SK-N-SH (cell line): ENCODE results near the gene CPEB2. TPM values are rescaled to one million over a fixed set of nuclear protein-coding genes. Genes with fewer than 3 reads are reported as not detected.

Experiments used
- CTCF ChIA-PET: fragments of 300-600, 350-600 bp; formaldehyde crosslinking; extraction: SDS; loops from one replicate; lab custom pipeline; 2021; lab: Yijun Ruan, JAX
- POLR2A ChIA-PET: fragments of 350-600 bp; sonication (Branson Sonifier 250); formaldehyde crosslinking; extraction: SDS; loops from one replicate; lab custom pipeline; 2020; ENCODE audit warnings: antibody characterized with exemption, inconsistent platforms; lab: Yijun Ruan, JAX
- DNase-seq: peaks from one replicate; pipeline ENCODE4 v3.0.0; 2012
- H2AFZ ChIP-seq: fragments of 200-600 bp; sonication (generic); 2 replicates; pipeline ENCODE4 v1.8.1; 2016; ENCODE audit warnings: antibody characterized with exemption, mild to moderate bottlenecking, low read depth
- H3F3A ChIP-seq: fragments of 200-600 bp; sonication (generic); replicated peaks from 2 replicates; pipeline ENCODE3; 2016; ENCODE audit warnings: antibody characterized with exemption, mild to moderate bottlenecking; ENCODE audit not compliant: insufficient read depth
- H3K27ac ChIP-seq, 2 experiments: fragments of 200-500 bp in 1 of 2; fragments of 200-600 bp in 1 of 2; sonication (Bioruptor generic) in 1 of 2; sonication (generic), shearing (Covaris generic) in 1 of 2; 2 replicates each; pipeline versions ENCODE4 v1.5.1 to v1.6.1; 2014 to 2016; ENCODE audit warnings: low read depth in 2 of 2, inconsistent platforms in 1 of 2, low read length in 1 of 2, mild to moderate bottlenecking in 1 of 2, mixed read lengths in 1 of 2
- H3K27me3 ChIP-seq: fragments of 200-600 bp; sonication (generic), shearing (Covaris generic); 2 replicates; pipeline ENCODE4 v1.6.1; 2016; ENCODE audit warnings: mixed run types; ENCODE audit not compliant: insufficient read depth
- H3K36me3 ChIP-seq, 2 experiments: fragments of 200-500 bp in 1 of 2; fragments of 200-600 bp in 1 of 2; sonication (Bioruptor generic) in 1 of 2; sonication (generic) in 1 of 2; replicated peaks in 1 of 2; 2 replicates each; pipeline versions ENCODE3 to v1.5.1; 2014 to 2016; ENCODE audit warnings: low read length in 1 of 2, mild to moderate bottlenecking in 1 of 2; ENCODE audit not compliant: insufficient read depth in 2 of 2, control insufficient read depth in 1 of 2
- H3K4me1 ChIP-seq, 2 experiments: fragments of 200-500 bp in 1 of 2; fragments of 200-600 bp in 1 of 2; sonication (Bioruptor generic) in 1 of 2; sonication (generic), shearing (Covaris generic) in 1 of 2; 2 replicates each; pipeline versions ENCODE4 v1.5.1 to v1.6.1; 2014 to 2016; ENCODE audit warnings: low read depth in 1 of 2, low read length in 1 of 2, mixed run types in 1 of 2; ENCODE audit not compliant: insufficient read depth in 2 of 2, control insufficient read depth in 1 of 2
- H3K4me2 ChIP-seq: fragments of 200-600 bp; sonication (generic), shearing (Covaris generic); 2 replicates; pipeline ENCODE4 v1.6.1; 2017; ENCODE audit warnings: mixed run types
- H3K4me3 ChIP-seq, 2 experiments: fragments of 200-500 bp in 1 of 2; fragments of 200-600 bp in 1 of 2; sonication (Bioruptor generic) in 1 of 2; sonication (generic), shearing (Covaris generic) in 1 of 2; 2 replicates each; pipeline versions ENCODE4 v1.5.1 to v1.8.1; 2014 to 2016; ENCODE audit warnings: low read depth in 2 of 2, inconsistent platforms in 1 of 2, low read length in 1 of 2, mild to moderate bottlenecking in 1 of 2, mixed read lengths in 1 of 2, moderate library complexity in 1 of 2
- H3K79me2 ChIP-seq: fragments of 200-600 bp; sonication (generic); 2 replicates; pipeline ENCODE4 v1.8.1; 2017; ENCODE audit warnings: mild to moderate bottlenecking; ENCODE audit not compliant: insufficient read depth
- H3K9ac ChIP-seq: fragments of 200-600 bp; sonication (generic); 2 replicates; pipeline ENCODE4 v1.6.1; 2017; ENCODE audit warnings: mixed run types
- H3K9me2 ChIP-seq: fragments of 200-600 bp; sonication (generic); 2 replicates; pipeline ENCODE4 v1.6.1; 2017; ENCODE audit warnings: mixed run types
- H3K9me3 ChIP-seq: fragments of 200-600 bp; sonication (generic); 2 replicates; pipeline ENCODE4 v1.6.1; 2017; ENCODE audit warnings: mixed run types, mild to moderate bottlenecking, moderate library complexity
- H4K20me1 ChIP-seq: fragments of 200-600 bp; sonication (generic); 2 replicates; pipeline ENCODE4 v1.6.1; 2017; ENCODE audit warnings: mild to moderate bottlenecking, mixed run types; ENCODE audit not compliant: insufficient read depth
- ELF1 ChIP-seq: IDR thresholded peaks from 2 replicates; pipeline ENCODE4 v1.4.0; 2012
- EZH2phosphoT487 ChIP-seq: fragments of 200-600 bp; sonication (generic); IDR thresholded peaks from 2 replicates; pipeline ENCODE4 v1.6.1; 2017; ENCODE audit warnings: low read depth, mixed run types, mild to moderate bottlenecking, antibody characterized with exemption, moderate library complexity, borderline replicate concordance
- FOSL2 ChIP-seq: IDR thresholded peaks from 2 replicates; pipeline ENCODE4 v1.4.0; 2012; ENCODE audit warnings: low read depth, mild to moderate bottlenecking, moderate library complexity, borderline replicate concordance
- FOXJ3 ChIP-seq: sonication (generic); formaldehyde crosslinking; IDR thresholded peaks from 2 replicates; pipeline ENCODE4 v1.5.1; 2020; ENCODE audit warnings: mild to moderate bottlenecking, missing genetic modification reagents
- FOXM1 ChIP-seq: IDR thresholded peaks from 2 replicates; pipeline ENCODE4 v1.4.0; 2012; ENCODE audit warnings: low read depth, mild to moderate bottlenecking
- GABPA ChIP-seq: IDR thresholded peaks from 2 replicates; pipeline ENCODE4 v1.4.0; 2012; ENCODE audit warnings: low read depth, mild to moderate bottlenecking
- JUND ChIP-seq: IDR thresholded peaks from 2 replicates; pipeline ENCODE4 v1.4.0; 2012
- MEF2A ChIP-seq: IDR thresholded peaks from 2 replicates; pipeline ENCODE4 v1.4.0; 2012; ENCODE audit warnings: low read depth, borderline replicate concordance
- MXI1 ChIP-seq: IDR thresholded peaks from 2 replicates; pipeline ENCODE4 v1.6.1; 2012; ENCODE audit warnings: mild to moderate bottlenecking, low read depth, low read length, improper control_type of control experiment
- NFIC ChIP-seq: IDR thresholded peaks from 2 replicates; pipeline ENCODE4 v1.4.0; 2012; ENCODE audit warnings: borderline replicate concordance
- NRF1 ChIP-seq: IDR thresholded peaks from 2 replicates; pipeline ENCODE4 v1.6.1; 2012; ENCODE audit warnings: low read depth, mild to moderate bottlenecking, low read length
- POLR2AphosphoS5 ChIP-seq: IDR thresholded peaks from 2 replicates; pipeline ENCODE4 v1.6.1; 2012; ENCODE audit warnings: low read depth, low read length
- RCOR1 ChIP-seq: fragments of 150-350 bp; IDR thresholded peaks from 2 replicates; pipeline ENCODE4 v1.6.1; 2017; ENCODE audit warnings: antibody characterized with exemption, low read length
- REST ChIP-seq: IDR thresholded peaks from 2 replicates; pipeline ENCODE4 v1.6.1; 2012; ENCODE audit warnings: mild to moderate bottlenecking, low read depth, low read length, moderate library complexity
- RFX5 ChIP-seq: IDR thresholded peaks from 2 replicates; pipeline ENCODE4 v1.6.1; 2012; ENCODE audit warnings: mild to moderate bottlenecking, improper control_type of control experiment, low read length
- RXRA ChIP-seq: IDR thresholded peaks from 2 replicates; pipeline ENCODE4 v1.4.0; 2012; ENCODE audit warnings: low read depth, mild to moderate bottlenecking, borderline replicate concordance
- SIN3A ChIP-seq: IDR thresholded peaks from 2 replicates; pipeline ENCODE4 v1.6.1; 2012; ENCODE audit warnings: low read depth, mild to moderate bottlenecking, low read length, moderate library complexity, borderline replicate concordance
- TAF1 ChIP-seq: IDR thresholded peaks from 2 replicates; pipeline ENCODE4 v1.6.1; 2012; ENCODE audit warnings: low read depth, mild to moderate bottlenecking, low read length, moderate library complexity, borderline replicate concordance
- TCF12 ChIP-seq: IDR thresholded peaks from 2 replicates; pipeline ENCODE4 v1.4.0; 2012
- TEAD4 ChIP-seq: IDR thresholded peaks from 2 replicates; pipeline ENCODE4 v1.4.0; 2012; ENCODE audit warnings: mild to moderate bottlenecking, borderline replicate concordance; ENCODE audit not compliant: insufficient read depth
- USF1 ChIP-seq: IDR thresholded peaks from 2 replicates; pipeline ENCODE4 v1.4.0; 2012; ENCODE audit warnings: low read depth, borderline replicate concordance
- YY1 ChIP-seq: IDR thresholded peaks from 2 replicates; pipeline ENCODE4 v1.4.0; 2012; ENCODE audit warnings: low read depth, mild to moderate bottlenecking
- WGBS: methylation state at CpG from one replicate; pipeline ENCODE4 v1.1.6; 2017; ENCODE audit warnings: low lambda C conversion rate; 5-methylcytosine and 5-hydroxymethylcytosine counted together
- polyA plus RNA-seq, 3 experiments: library from polyadenylated mRNA; depleted of rRNA; stranded (reverse); fragments of >200 nt; gene quantifications; 2 replicates each; pipeline ENCODE4 v1.2.3, GENCODE V29; 2012
- TF ChIP-seq, protein P1 (sequence below): fragments of 150-350 bp; IDR thresholded peaks from 2 replicates; pipeline ENCODE4 v1.6.1; 2017; ENCODE audit warnings: antibody characterized with exemption, low read length, low read depth, borderline replicate concordance
- TF ChIP-seq, protein P2 (sequence below): IDR thresholded peaks from 2 replicates; pipeline ENCODE4 v1.4.0; 2012; ENCODE audit warnings: low read depth, borderline replicate concordance

The CPEB2 gene
- polyA plus RNA-seq, 1 of the 3 experiments (the other 2 are of a cell fraction) = 2.1 TPM

DNA sequence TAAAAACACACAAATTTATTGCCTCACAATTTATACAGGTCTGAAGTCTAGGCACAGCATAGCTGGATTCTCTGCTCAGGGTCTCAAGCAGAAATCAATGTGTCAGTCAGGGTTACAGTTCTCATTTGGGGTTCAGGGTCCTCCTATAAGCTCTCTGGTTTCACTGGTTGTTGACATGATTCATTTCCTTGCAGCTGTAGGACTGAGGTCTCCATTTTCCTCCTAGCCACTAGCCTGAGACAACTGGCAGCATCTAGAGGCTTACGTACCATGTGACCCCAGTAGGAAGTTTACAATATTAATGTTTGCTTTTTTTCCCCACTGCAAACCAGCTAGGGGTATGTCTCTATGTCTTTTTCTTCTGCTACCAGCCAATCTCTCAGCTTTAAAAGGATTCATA is 102.5 kb downstream of the CPEB2 start:
- no peak overlapping the region for H3K4me3 ChIP-seq
- ChIA-PET POLR2A (no interaction called here), CTCF (no interaction called here)
- H3K4me1 ChIP-seq = no peaks in the 10 kb centered on the region
- H3K79me2 ChIP-seq = no peaks in the 10 kb centered on the region
- H3K9me2 ChIP-seq = no peaks in the 10 kb centered on the region
- H2AFZ ChIP-seq = no peak overlapping the region
- DNase-seq = no peak
- H3K9ac ChIP-seq = no peak overlapping the region
- H3K9me3 ChIP-seq = no peaks in the 10 kb centered on the region
- no peak overlapping the region for H3K27ac ChIP-seq
- H3F3A ChIP-seq = no peaks in the 10 kb centered on the region
- H4K20me1 ChIP-seq = no peaks in the 10 kb centered on the region
- 85% methylated on average over 1 of the region's 1 CpG for WGBS
- no peaks in the 10 kb centered on the region for H3K36me3 ChIP-seq
- no peaks in the 10 kb centered on the region for H3K27me3 ChIP-seq
- H3K4me2 ChIP-seq = no peak overlapping the region
- TF ChIP-seq MEF2A (no peak), NRF1 (no peak), FOXM1 (no peak), TEAD4 (no peak), FOXJ3 (CRISPR knock-in tag) (no peak), MXI1 (no peak), TAF1 (no peak), ELF1 (no peak), REST (no peak), GABPA (no peak), FOSL2 (no peak), NFIC (no peak)
- TF ChIP-seq, protein P1, sequence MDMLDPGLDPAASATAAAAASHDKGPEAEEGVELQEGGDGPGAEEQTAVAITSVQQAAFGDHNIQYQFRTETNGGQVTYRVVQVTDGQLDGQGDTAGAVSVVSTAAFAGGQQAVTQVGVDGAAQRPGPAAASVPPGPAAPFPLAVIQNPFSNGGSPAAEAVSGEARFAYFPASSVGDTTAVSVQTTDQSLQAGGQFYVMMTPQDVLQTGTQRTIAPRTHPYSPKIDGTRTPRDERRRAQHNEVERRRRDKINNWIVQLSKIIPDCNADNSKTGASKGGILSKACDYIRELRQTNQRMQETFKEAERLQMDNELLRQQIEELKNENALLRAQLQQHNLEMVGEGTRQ = no peak

DNA sequence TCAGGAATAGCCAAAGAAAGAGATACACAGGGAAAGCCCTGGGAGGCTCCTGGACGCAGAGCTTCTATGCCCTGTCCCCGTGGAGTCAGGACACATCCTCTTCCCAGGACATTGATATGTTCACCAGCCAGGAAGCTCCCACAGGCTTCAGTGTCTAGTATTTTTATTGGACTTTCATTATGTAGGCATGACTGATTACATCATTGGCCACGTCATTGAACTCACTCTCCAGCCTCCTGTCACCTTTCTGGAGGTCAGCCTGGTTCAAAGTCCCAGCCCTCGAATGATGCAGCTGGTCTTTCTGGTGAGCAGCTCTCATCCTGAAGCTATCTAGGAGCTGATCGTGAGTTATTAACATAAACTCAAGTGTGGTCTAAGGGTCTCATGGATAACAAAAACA is 104.1 kb downstream of the CPEB2 start:
- no peaks in the 10 kb centered on the region for H4K20me1 ChIP-seq
- DNase-seq = no peak
- no peaks in the 10 kb centered on the region for H3K36me3 ChIP-seq
- H3K79me2 ChIP-seq = no peaks in the 10 kb centered on the region
- no peaks in the 10 kb centered on the region for H3F3A ChIP-seq
- ChIA-PET POLR2A (no interaction called here), CTCF (no interaction called here)
- no peak overlapping the region for H2AFZ ChIP-seq
- H3K9ac ChIP-seq = no peak overlapping the region
- no peak overlapping the region for H3K4me2 ChIP-seq
- no peaks in the 10 kb centered on the region for H3K9me3 ChIP-seq
- no peaks in the 10 kb centered on the region for H3K27me3 ChIP-seq
- no peaks in the 10 kb centered on the region for H3K4me1 ChIP-seq
- no peak overlapping the region for H3K4me3 ChIP-seq
- no peak overlapping the region for H3K27ac ChIP-seq
- WGBS = 52% methylated on average over 5 of the region's 5 CpGs
- H3K9me2 ChIP-seq = no peaks in the 10 kb centered on the region
- TF ChIP-seq JUND (no peak), TCF12 (no peak), POLR2AphosphoS5 (no peak), YY1 (no peak), RFX5 (no peak), RCOR1 (no peak), RXRA (no peak), EZH2phosphoT487 (no peak), FOXJ3 (CRISPR knock-in tag) (no peak), SIN3A (no peak), GABPA (no peak), USF1 (no peak), NFIC (no peak)
- TF ChIP-seq, protein P2, sequence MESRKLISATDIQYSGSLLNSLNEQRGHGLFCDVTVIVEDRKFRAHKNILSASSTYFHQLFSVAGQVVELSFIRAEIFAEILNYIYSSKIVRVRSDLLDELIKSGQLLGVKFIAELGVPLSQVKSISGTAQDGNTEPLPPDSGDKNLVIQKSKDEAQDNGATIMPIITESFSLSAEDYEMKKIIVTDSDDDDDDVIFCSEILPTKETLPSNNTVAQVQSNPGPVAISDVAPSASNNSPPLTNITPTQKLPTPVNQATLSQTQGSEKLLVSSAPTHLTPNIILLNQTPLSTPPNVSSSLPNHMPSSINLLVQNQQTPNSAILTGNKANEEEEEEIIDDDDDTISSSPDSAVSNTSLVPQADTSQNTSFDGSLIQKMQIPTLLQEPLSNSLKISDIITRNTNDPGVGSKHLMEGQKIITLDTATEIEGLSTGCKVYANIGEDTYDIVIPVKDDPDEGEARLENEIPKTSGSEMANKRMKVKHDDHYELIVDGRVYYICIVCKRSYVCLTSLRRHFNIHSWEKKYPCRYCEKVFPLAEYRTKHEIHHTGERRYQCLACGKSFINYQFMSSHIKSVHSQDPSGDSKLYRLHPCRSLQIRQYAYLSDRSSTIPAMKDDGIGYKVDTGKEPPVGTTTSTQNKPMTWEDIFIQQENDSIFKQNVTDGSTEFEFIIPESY = no peak
